K562 (cell line): Measurements from ENCODE around the gene TRERF1. TPM values are rescaled to one million over a fixed set of nuclear protein-coding genes. Genes with fewer than 3 reads are reported as not detected.

Experiments
- ATAC-seq: fragments of 200-7000 bp; cut with Tn5 transposase; 3 replicates; pipeline ENCODE4 v1.9.1; 2020; ENCODE audit warnings: moderate library complexity
- BruUV-seq: library from RNA; stranded (reverse); fragments of 400-500 nt; replicated peaks from 2 replicates; lab custom pipeline; 2021; lab: Mats Ljungman, UMichigan
- CTCF ChIA-PET: fragments of 300-600 bp; formaldehyde crosslinking; extraction: SDS; loops from one replicate; lab custom pipeline; 2021; ENCODE audit warnings: low intra/inter-chr PET ratio; lab: Yijun Ruan, JAX
- POLR2A ChIA-PET: fragments of 300-600, 350-650 bp; sonication (Branson Sonifier 250); formaldehyde crosslinking; extraction: SDS; loops from one replicate; lab custom pipeline; 2021; ENCODE audit warnings: antibody characterized with exemption, inconsistent platforms; lab: Yijun Ruan, JAX
- DNase-seq, 4 experiments: peaks; one replicate each; pipeline versions ENCODE4 v3.0.0 to v3.0.0-alpha.2; 2011 to 2018; ENCODE audit warnings: low spot score in 3 of 4, mixed read lengths in 3 of 4; ENCODE audit errors: extremely low read depth in 1 of 4
- FAIRE-seq: peaks from 2 replicates; lab custom pipeline; 2011; peaks lifted over from hg19 to GRCh38; lab: Jason Lieb, UNC
- H2AFZ ChIP-seq: 2 replicates; pipeline ENCODE4 v1.6.0; 2011; ENCODE audit warnings: low read depth, low read length, control low read depth, inconsistent platforms
- H3K27ac ChIP-seq: fragments of 200-600 bp; 3 replicates; pipeline ENCODE4 v1.8.0; 2011; ENCODE audit warnings: low read depth, mild to moderate bottlenecking, control low read depth, inconsistent platforms, low read length, moderate library complexity, mixed read lengths; ENCODE audit errors: extremely low read depth
- H3K27me3 ChIP-seq, 2 experiments: fragments of 300-600 bp in 1 of 2; 2 replicates in 1 of 2; 3 replicates in 1 of 2; pipeline versions ENCODE4 v1.6.0 to v1.8.0; 2011; ENCODE audit warnings: inconsistent platforms in 2 of 2, low read length in 2 of 2, mild to moderate bottlenecking in 1 of 2, mixed read lengths in 1 of 2, moderate library complexity in 1 of 2; ENCODE audit not compliant: control insufficient read depth in 2 of 2, insufficient read depth in 2 of 2
- H3K36me3 ChIP-seq: fragments of 300-600 bp; 3 replicates; pipeline ENCODE4 v1.8.0; 2011; ENCODE audit warnings: mild to moderate bottlenecking, low read length, inconsistent platforms; ENCODE audit not compliant: control insufficient read depth, insufficient read depth
- H3K4me1 ChIP-seq, 2 experiments: fragments of 200-600 bp in 1 of 2; replicated peaks in 1 of 2; 2 replicates in 1 of 2; 3 replicates in 1 of 2; pipeline versions ENCODE4 v1.5.1 to v1.8.0; 2011; ENCODE audit warnings: inconsistent platforms in 2 of 2, low read length in 2 of 2, mild to moderate bottlenecking in 1 of 2, mixed read lengths in 1 of 2, moderate library complexity in 1 of 2; ENCODE audit not compliant: control insufficient read depth in 2 of 2, insufficient read depth in 2 of 2
- H3K4me2 ChIP-seq: 2 replicates; pipeline ENCODE4 v1.6.1; 2011; ENCODE audit warnings: low read length, control low read depth, inconsistent platforms, mixed read lengths; ENCODE audit not compliant: insufficient read depth
- H3K4me3 ChIP-seq: fragments of 200-600 bp; sonication (generic), shearing (Covaris generic); 2 replicates; pipeline ENCODE4 v1.5.1; 2016; ENCODE audit warnings: control low read depth, inconsistent platforms
- H3K79me2 ChIP-seq: fragments of 200-600 bp; 3 replicates; pipeline ENCODE4 v1.8.0; 2011; ENCODE audit warnings: low read length, inconsistent platforms; ENCODE audit not compliant: control insufficient read depth, insufficient read depth
- H3K9ac ChIP-seq, 2 experiments: 2 replicates each; pipeline versions ENCODE4 v1.6.0 to v1.6.1; 2011; ENCODE audit warnings: low read depth in 2 of 2, low read length in 2 of 2, control low read depth in 1 of 2, inconsistent platforms in 1 of 2, mild to moderate bottlenecking in 1 of 2, mixed read lengths in 1 of 2; ENCODE audit not compliant: insufficient read depth in 1 of 2
- H3K9me1 ChIP-seq: one replicate; pipeline ENCODE4 v1.6.0; 2011; ENCODE audit warnings: inconsistent platforms, mild to moderate bottlenecking, low read length, moderate library complexity; ENCODE audit not compliant: control insufficient read depth, insufficient read depth
- H3K9me3 ChIP-seq: replicated peaks from 2 replicates; pipeline ENCODE4 v1.5.1; 2011; ENCODE audit warnings: low read depth, low read length, inconsistent platforms; ENCODE audit not compliant: control insufficient read depth, insufficient read depth
- H4K20me1 ChIP-seq: replicated peaks from 2 replicates; pipeline ENCODE4 v1.6.1; 2011; ENCODE audit warnings: low read length, inconsistent platforms, mixed read lengths; ENCODE audit not compliant: control insufficient read depth, insufficient read depth
- ATF2 ChIP-seq: sonication (generic); formaldehyde crosslinking; IDR thresholded peaks from 2 replicates; pipeline ENCODE4 v1.8.1; 2022; ENCODE audit warnings: missing genetic modification reagents
- HDAC3 ChIP-seq: fragments of 450-650 bp; IDR thresholded peaks from 2 replicates; pipeline ENCODE4 v1.6.1; 2018; ENCODE audit warnings: borderline replicate concordance, mild to moderate bottlenecking, moderate library complexity; ENCODE audit not compliant: partially characterized antibody
- NFIX ChIP-seq: fragments of 250-450 bp; sonication (Bioruptor Pico); IDR thresholded peaks from 2 replicates; pipeline ENCODE4 v1.4.0; 2020; ENCODE audit warnings: low read depth, mild to moderate bottlenecking, moderate library complexity
- PATZ1 ChIP-seq: fragments of 250-450 bp; sonication (Bioruptor Pico); IDR thresholded peaks from 2 replicates; pipeline ENCODE4 v1.5.0; 2020; ENCODE audit warnings: mild to moderate bottlenecking, borderline replicate concordance
- PCBP1 ChIP-seq: fragments of 200-400 bp; formaldehyde crosslinking; IDR thresholded peaks from 2 replicates; pipeline ENCODE4 v1.6.1; 2018; ENCODE audit warnings: mild to moderate bottlenecking, low read depth, low read length; ENCODE audit not compliant: poor library complexity, severe bottlenecking
- PRPF4 ChIP-seq: fragments of 200-400 bp; formaldehyde crosslinking; IDR thresholded peaks from one replicate; pipeline ENCODE4 v1.6.1; 2017; ENCODE audit warnings: low read length, low read depth, mild to moderate bottlenecking; ENCODE audit not compliant: insufficient read depth, poor library complexity, severe bottlenecking
- SRF ChIP-seq, 2 experiments: fragments of 250-450, 450-650 bp in 1 of 2; sonication (Bioruptor Pico) in 1 of 2; sonication (generic) in 1 of 2; formaldehyde crosslinking; IDR thresholded peaks; 2 replicates each; pipeline versions ENCODE4 v1.5.0 to v1.5.1; 2020 to 2022; ENCODE audit warnings: mild to moderate bottlenecking in 1 of 2, missing genetic modification reagents in 1 of 2
- TAF9B ChIP-seq: fragments of 450-650 bp; IDR thresholded peaks from 2 replicates; pipeline ENCODE4 v1.6.1; 2018; ENCODE audit warnings: mild to moderate bottlenecking; ENCODE audit not compliant: partially characterized antibody
- USF1 ChIP-seq: sonication (generic); formaldehyde crosslinking; IDR thresholded peaks from 2 replicates; pipeline ENCODE4 v1.9.0; 2022; ENCODE audit warnings: mild to moderate bottlenecking, missing genetic modification reagents
- YBX1 ChIP-seq: fragments of 450-650 bp; IDR thresholded peaks from 2 replicates; pipeline ENCODE4 v1.7.1; 2016; ENCODE audit warnings: mild to moderate bottlenecking
- ZBTB34 ChIP-seq: fragments of 250-450 bp; sonication (Bioruptor Pico); IDR thresholded peaks from 2 replicates; pipeline ENCODE4 v1.8.0; 2021; ENCODE audit warnings: mild to moderate bottlenecking, moderate library complexity
- ZNF140 ChIP-seq: fragments of 250-450 bp; sonication (Bioruptor Pico); IDR thresholded peaks from 2 replicates; pipeline ENCODE4 v1.8.0; 2021; ENCODE audit warnings: moderate library complexity, mild to moderate bottlenecking, inconsistent platforms
- ZNF431 ChIP-seq: sonication (generic); formaldehyde crosslinking; IDR thresholded peaks from 2 replicates; pipeline ENCODE4 v1.8.0; 2022; ENCODE audit warnings: mild to moderate bottlenecking, missing genetic modification reagents
- ZNF551 ChIP-seq: fragments of 250-450 bp; sonication (Bioruptor Pico); IDR thresholded peaks from 2 replicates; pipeline ENCODE4 v1.5.0; 2021; ENCODE audit warnings: mild to moderate bottlenecking, moderate library complexity
- ZNF764 ChIP-seq: fragments of 250-450 bp; sonication (Bioruptor Pico); IDR thresholded peaks from 2 replicates; pipeline ENCODE4 v1.4.0; 2020; ENCODE audit warnings: low read depth, mild to moderate bottlenecking, moderate library complexity
- ZSCAN32 ChIP-seq: fragments of 450-650 bp; formaldehyde crosslinking; IDR thresholded peaks from 2 replicates; pipeline ENCODE4 v1.4.0; 2020; ENCODE audit warnings: mild to moderate bottlenecking, moderate library complexity
- WGBS: fragments of 100-300 bp; shearing (Covaris generic); methylation state at CpG from one replicate; pipeline ENCODE4 v1.1.6; 2016; ENCODE audit warnings: low coverage, mixed read lengths; ENCODE audit not compliant: insufficient coverage; ENCODE audit errors: missing lambda C conversion rate; 5-methylcytosine and 5-hydroxymethylcytosine counted together
- in situ Hi-C: fragments of 300-500 bp; cut with MboI; formaldehyde crosslinking; loops from 4 replicates; pipeline ENCODE4 v1.15.0; 2018; ENCODE audit warnings: inconsistent platforms, mixed read lengths
- intact Hi-C: fragments of 100-400 bp; cut with micrococcal nuclease; formaldehyde crosslinking; loops from 2 replicates; pipeline ENCODE4 v1.14.2; 2022
- polyA plus RNA-seq, 8 experiments: library from polyadenylated mRNA; depleted of rRNA in 4 of 8; stranded (reverse) in 5 of 8; unstranded in 3 of 8; fragments of >200 nt; fragmentation: Nextera tagmentation in 2 of 8; fragmentation: Illumina TruSeq in 1 of 8; extraction: Ambion mirVana in 2 of 8; extraction: Trizol in 1 of 8; gene quantifications; 2 replicates each; pipeline versions ENCODE4 v1.2.1 to v1.2.3, GENCODE V29; 2011 to 2014; ENCODE audit warnings: inconsistent platforms in 1 of 8, missing spikeins in 1 of 8
- total RNA-seq, 7 experiments: library from RNA; depleted of rRNA in 6 of 7; stranded (reverse); fragments of >200 nt in 6 of 7; fragmentation: Illumina TruSeq in 2 of 7; extraction: Trizol in 2 of 7; gene quantifications; 2 replicates each; pipeline versions ENCODE4 v1.2.1 to v1.2.3, GENCODE V29; 2011 to 2021; ENCODE audit warnings: low replicate concordance in 1 of 7

The TRERF1 gene
- total and polyA plus RNA-seq, 9 of the 15 experiments (the other 6 are each of a cell fraction or from before 2014, with no cell fraction given): 0.04 to 0.20 (median 0.07) TPM; not detected in 3

GRCh38 chr6:42374018-42374669 lies 77.6 kb downstream of the TRERF1 start:
- ChIA-PET POLR2A (interaction anchor here (0.6 to 1.3 kb wide), 4 partner anchors 12 to 943 kb away, joined by 3 to 4 read pairs (median 3); no protein-coding TSS in a partner anchor), CTCF (no interaction called here)
- no peak overlapping the region for H2AFZ ChIP-seq
- FAIRE-seq (no peak), DNase-seq (no peak)
- peaks cover 0 to 4% of the 10 kb centered on the region in 2 experiments; a peak in 2 of 5 replicates for H3K4me1 ChIP-seq
- H3K27ac ChIP-seq: no peak overlapping the region
- under 1% methylated on average over 8 of the region's 8 CpGs for WGBS
- no peak overlapping the region for H3K9ac ChIP-seq
- in situ Hi-C loops: no loop called here
- H3K79me2 ChIP-seq: no peaks in the 10 kb centered on the region
- TF ChIP-seq PATZ1 (no peak), PCBP1 (no peak), ATF2 (CRISPR knock-in tag) (no peak), ZNF431 (CRISPR knock-in tag) (no peak), PRPF4 (no peak), ZNF140 (CRISPR knock-in tag) (no peak), TAF9B (no peak), ZNF551 (CRISPR knock-in tag) (no peak), USF1 (no peak), YBX1 (no peak), ZNF764 (CRISPR knock-in tag) (no peak), SRF (CRISPR knock-in tag; IDR thresholded peaks at IDR 0.05) (no peak), HDAC3 (no peak), NFIX (CRISPR knock-in tag) (no peak), ZSCAN32 (CRISPR knock-in tag) (no peak), ZBTB34 (CRISPR knock-in tag) (no peak)
- TF ChIP-seq, all 486 proteins: peak for 0
- BruUV-seq: no TSS peak
- ATAC-seq: no peak
- no peaks in the 10 kb centered on the region for H3K9me3 ChIP-seq
- intact Hi-C loops: no loop called here
- no peak overlapping the region for H3K4me3 ChIP-seq
- no peaks in the 10 kb centered on the region for H3K9me1 ChIP-seq
- H4K20me1 ChIP-seq: no peaks in the 10 kb centered on the region
- H3K36me3 ChIP-seq: no peaks in the 10 kb centered on the region
- H3K27me3 ChIP-seq: peaks cover 29 to 50% of the 10 kb centered on the region in 2 experiments
- H3K4me2 ChIP-seq: no peak overlapping the region
